SK-N-SH (cell line): ENCODE measurements around the gene RAD51B.

Source experiments
- CHD2 ChIP-seq: fragments of 150-350 bp; IDR thresholded peaks from 2 replicates; pipeline ENCODE4 v1.6.1; 2018; ENCODE audit warnings: low read length; ENCODE audit not compliant: partially characterized antibody
- MXI1 ChIP-seq: IDR thresholded peaks from 2 replicates; pipeline ENCODE4 v1.6.1; 2012; ENCODE audit warnings: mild to moderate bottlenecking, low read depth, low read length, improper control_type of control experiment
- RCOR1 ChIP-seq: fragments of 150-350 bp; IDR thresholded peaks from 2 replicates; pipeline ENCODE4 v1.6.1; 2017; ENCODE audit warnings: antibody characterized with exemption, low read length
- TF ChIP-seq, protein P1 (sequence below): fragments of 200-600 bp; sonication (generic); IDR thresholded peaks from 2 replicates; pipeline ENCODE4 v1.6.1; 2017; ENCODE audit warnings: antibody characterized with exemption, mild to moderate bottlenecking, moderate library complexity

DNA sequence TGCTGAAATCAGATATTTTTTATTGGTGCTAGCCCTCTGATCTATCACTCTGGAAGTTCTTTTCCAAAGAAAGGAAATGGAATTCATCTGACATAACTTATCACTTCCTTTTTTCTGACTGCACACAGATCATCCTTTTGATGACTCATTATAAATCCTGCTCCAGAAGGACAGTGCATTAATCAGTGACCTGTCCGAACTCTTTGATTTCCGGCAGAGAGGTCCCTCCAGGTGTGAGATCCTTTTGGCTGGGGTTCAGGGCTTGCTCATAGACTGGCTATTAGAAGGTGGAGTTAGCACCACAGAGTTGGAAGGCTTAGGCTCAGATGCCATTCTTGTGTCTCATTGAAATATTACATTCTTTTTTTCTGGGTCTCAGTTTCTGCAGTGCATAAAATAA, 645.1 kb downstream of the RAD51B start:
- TF ChIP-seq, protein P1, sequence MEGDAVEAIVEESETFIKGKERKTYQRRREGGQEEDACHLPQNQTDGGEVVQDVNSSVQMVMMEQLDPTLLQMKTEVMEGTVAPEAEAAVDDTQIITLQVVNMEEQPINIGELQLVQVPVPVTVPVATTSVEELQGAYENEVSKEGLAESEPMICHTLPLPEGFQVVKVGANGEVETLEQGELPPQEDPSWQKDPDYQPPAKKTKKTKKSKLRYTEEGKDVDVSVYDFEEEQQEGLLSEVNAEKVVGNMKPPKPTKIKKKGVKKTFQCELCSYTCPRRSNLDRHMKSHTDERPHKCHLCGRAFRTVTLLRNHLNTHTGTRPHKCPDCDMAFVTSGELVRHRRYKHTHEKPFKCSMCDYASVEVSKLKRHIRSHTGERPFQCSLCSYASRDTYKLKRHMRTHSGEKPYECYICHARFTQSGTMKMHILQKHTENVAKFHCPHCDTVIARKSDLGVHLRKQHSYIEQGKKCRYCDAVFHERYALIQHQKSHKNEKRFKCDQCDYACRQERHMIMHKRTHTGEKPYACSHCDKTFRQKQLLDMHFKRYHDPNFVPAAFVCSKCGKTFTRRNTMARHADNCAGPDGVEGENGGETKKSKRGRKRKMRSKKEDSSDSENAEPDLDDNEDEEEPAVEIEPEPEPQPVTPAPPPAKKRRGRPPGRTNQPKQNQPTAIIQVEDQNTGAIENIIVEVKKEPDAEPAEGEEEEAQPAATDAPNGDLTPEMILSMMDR: no peak
- TF ChIP-seq RCOR1 (no peak), CHD2 (no peak), MXI1 (no peak)
